Fibroblast of skin of left biceps (primary cell): ENCODE data around the gene MST1.
"Not testable (repeated sequence)": the region's sequence is repeated elsewhere in the genome, so short reads cannot be mapped to it uniquely, and the experiment has no call there.

Source experiments
- DNase-seq, 2 experiments: peaks; one replicate each; pipeline ENCODE4 v3.0.0-alpha.2; 2013; ENCODE audit warnings: low read depth in 2 of 2

Gene MST1

GRCh38 chr3:49700453-49701128 lies 11.3 kb upstream of the MST1 start:
- no peak for DNase-seq

DNA sequence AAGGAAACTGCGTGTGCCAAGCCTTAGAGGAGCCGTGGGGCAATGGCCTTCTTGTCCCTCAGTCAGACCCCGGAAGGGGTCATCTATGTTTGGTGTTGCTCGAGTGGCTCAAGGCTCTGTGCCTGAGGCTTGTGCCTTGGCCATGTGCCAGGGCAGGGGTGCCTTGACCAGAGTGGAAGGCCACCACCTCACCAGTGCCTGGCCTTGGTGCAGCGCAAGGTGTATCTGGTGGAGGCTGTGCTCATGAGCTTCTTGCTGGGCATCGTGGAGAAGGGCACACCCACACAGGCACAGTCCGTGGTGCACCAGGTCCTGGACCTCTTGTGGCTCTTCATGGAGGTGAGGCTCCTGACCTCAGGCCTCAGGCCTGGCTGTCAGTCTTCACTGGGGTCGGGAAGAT lies 10.7 kb upstream of the MST1 start:
- no peak for DNase-seq

- DNase-seq, result no peak
Observed at GRCh38 chr3:49699281-49699979, 10.2 kb upstream of the MST1 start.

DNA sequence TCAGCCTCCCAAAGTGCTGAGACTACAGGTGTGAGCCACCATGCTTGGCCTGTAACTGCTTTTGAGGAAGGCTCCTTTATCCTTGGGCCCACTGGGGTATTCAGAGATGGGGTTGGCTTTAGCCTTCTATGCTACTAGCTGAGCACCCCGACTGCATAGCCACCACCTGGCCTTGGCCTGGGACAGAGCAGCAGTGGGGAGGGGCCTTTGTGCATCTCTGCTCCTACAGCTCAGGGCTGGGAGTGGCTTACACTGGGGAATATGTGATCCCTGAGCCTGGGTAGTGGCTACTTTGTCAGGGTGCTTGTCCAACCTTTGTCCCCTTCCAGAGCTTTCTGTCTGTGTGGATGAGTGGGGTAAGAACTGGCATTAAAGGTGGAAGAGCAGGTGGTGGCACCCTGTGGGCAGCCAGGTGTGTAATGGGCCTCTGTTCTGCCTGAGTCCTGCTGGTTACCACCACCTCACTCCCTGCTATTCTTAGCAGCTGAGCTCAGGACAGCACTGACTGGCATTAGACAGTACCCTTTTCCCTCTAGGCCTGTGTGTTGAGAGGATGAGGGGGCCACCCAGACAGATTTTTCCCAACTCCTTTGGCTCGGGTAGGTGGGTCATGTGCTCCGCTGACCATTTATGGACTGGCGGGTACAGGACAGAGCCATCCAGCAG lies 6.2 kb upstream of the MST1 start:
- DNase-seq, result not testable (repeated sequence)

DNA sequence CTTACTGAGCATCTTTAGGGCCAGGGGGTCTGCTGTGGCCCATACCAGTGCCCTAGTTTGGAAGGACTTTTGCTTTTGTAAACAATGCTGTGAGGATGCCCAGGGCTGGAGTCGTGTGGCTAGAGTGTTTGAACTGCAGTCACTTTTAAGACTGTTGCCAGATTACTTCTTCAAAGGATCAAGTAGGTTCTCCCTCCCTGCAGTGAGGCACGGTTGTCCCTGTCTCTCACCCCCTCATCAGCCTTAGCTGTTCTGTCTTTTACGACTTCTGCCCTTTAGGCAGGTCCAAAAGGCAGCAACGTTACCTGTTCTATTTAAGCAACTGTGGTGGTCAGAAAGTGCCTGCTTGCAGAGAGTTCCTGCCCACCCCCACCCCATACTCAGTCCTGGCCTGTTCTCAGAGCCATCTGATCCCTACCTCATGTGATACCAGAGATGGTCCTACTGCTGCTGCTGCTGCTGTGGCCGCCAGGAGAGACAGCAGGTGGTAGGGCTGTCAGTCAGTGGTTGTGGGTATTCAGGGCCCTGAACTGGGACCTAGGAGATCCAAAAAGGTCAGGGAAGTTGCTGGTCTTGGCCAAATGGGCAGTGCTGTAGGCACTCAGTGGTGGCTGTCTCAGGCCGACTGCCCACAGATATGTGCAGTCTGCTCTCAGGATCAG lies 5.3 kb upstream of the MST1 start:
- not testable (repeated sequence) for DNase-seq

DNA sequence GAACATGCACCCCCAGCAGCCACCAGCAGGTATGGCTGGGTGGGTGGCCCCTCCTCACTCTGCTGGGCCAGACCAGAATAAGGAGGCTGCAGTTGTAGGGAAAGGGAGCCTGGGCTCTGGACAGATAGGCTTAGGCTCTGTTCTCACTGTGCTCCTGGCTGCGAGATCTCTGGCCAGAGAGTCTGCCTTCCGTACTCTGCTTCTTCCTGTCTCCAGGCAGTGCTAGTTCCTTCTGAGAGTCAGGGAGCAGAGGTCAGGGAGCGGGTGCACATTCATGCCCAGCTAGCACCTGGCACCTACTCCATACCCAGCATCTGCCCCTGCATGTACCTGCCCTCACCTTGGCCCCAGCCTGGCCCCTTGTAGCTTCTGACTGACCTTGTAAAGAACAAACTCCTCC lies 2.2 kb upstream of the MST1 start:
- DNase-seq, result not testable (repeated sequence)

DNA sequence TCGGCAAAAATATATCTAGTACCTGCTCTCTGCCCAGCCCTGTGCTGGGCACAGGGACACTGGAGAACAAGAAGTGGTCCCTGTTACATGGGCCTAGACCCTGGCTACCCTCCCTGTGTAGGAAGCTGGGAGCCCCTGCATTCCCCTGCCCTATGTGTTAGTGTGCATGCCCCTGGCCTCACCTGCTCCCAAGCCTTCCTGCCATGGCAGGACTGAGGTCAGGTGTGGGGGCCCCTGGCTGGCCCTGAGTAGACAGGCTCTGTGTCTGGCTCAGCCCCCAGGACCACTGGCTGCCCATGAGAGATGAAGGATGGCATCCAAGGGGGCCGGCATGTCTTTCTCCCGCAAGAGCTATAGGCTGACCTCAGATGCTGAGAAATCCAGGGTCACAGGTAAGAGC lies 1.6 kb upstream of the MST1 start:
- not testable (repeated sequence) for DNase-seq

GRCh38 chr3:49689908-49690624 lies 792 bp upstream of the MST1 start:
- DNase-seq, result not testable (repeated sequence)

- DNase-seq, result not testable (repeated sequence)
Observed at GRCh38 chr3:49688338-49689045, 782 bp downstream of the MST1 start.

GRCh38 chr3:49687424-49687795 lies 1.9 kb downstream of the MST1 start:
- not testable (repeated sequence) for DNase-seq

DNA sequence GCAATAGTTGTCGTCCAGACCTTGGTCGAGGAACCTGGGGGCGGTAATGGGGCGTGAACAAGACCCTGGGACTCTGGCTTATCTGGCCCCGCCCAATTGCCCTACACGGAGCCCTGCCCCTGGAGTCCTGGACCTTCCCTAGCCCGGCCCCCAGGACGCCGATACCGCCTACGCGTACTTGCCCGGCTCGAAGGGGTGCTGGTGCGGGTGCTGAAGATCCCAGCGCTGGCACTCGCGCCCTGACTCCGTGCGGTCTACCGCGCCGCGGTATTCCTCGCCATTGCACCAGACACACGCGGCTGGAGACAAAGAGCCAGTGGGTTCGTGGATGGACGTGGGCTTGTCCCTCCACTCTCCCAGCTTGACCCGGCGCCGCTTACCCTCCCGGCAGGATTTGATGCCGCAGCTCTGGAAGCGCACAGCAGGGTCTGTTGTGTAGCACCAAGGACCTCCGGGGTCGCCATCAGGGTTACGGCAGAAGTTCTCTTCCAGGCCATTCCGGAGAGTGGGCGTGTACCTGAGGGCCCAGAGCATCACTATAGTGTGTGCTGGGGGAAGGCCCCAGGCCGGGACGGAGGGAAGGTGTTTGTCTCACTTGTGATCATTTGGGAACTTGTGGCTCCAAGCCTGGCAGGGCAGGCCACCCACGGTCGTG lies 2.4 kb downstream of the MST1 start:
- DNase-seq, result not testable (repeated sequence)

DNA sequence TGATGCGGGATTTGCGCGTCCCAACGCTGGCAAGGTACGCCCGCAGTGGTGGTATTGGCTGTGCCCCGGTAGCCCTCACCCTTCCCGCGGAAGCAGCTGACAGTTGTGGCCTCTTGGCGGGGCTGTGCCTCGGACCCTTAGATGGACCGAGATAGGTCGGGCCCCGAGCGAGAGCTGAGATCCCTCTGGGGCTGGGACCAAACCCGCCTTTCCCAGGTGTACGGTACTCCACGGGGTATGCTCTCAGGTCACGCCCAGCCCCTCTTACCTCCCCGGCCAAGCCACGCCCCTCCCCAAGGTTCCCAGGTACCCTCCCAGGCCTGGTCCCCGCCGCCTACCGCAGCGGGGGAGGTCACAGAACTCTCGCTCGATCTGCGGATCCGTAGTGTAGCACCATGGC lies 2.9 kb downstream of the MST1 start:
- DNase-seq, result not testable (repeated sequence)

GRCh38 chr3:49685846-49686245 lies 3.4 kb downstream of the MST1 start:
- not testable (repeated sequence) for DNase-seq

- not testable (repeated sequence) for DNase-seq
Observed at GRCh38 chr3:49685103-49685502, 4.2 kb downstream of the MST1 start.

DNA sequence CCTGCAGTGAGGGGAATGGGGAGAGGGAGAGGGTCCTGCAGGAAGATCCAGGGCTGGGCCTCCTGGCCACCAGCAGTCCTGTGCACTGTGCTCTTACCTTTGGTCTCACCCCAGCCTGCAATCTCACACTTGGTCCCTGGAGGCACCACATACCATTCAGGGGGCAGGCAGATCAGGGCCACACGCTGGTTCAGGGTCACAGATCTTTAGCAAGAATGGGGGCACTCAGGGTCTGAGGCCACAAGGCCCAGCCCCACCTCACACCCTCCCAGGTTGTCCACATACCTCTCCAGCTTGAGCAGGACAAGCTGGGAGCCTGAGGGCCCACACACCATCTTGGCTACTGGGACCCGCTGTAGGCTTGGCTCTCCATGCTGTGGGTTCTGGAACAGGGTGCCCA lies 4.8 kb downstream of the MST1 start:
- DNase-seq, result not testable (repeated sequence)

DNA sequence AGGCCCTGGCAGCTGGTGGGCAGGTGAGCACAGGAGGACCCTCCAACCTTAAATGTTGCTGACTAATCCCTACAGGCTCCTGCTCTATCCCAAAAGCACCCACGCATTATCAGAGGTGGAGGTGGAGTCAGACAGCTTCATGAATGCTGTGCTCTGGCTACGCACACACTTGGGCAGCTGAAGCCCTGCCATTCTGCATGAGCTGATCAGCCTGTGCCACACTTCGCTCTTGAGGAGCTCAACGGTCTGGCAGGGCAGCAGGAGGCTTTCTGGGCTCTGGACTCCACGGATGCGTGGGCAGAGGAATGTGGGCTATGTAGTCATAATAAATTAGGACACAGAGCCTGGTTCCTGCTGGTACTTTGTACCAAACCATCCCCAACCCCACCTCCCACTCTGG lies 6.1 kb downstream of the MST1 start:
- DNase-seq, result no peak

GRCh38 chr3:49681543-49681942 lies 7.7 kb downstream of the MST1 start:
- no peak for DNase-seq

- no peak for DNase-seq
Observed at GRCh38 chr3:49681232-49681522, 8.1 kb downstream of the MST1 start.

DNA sequence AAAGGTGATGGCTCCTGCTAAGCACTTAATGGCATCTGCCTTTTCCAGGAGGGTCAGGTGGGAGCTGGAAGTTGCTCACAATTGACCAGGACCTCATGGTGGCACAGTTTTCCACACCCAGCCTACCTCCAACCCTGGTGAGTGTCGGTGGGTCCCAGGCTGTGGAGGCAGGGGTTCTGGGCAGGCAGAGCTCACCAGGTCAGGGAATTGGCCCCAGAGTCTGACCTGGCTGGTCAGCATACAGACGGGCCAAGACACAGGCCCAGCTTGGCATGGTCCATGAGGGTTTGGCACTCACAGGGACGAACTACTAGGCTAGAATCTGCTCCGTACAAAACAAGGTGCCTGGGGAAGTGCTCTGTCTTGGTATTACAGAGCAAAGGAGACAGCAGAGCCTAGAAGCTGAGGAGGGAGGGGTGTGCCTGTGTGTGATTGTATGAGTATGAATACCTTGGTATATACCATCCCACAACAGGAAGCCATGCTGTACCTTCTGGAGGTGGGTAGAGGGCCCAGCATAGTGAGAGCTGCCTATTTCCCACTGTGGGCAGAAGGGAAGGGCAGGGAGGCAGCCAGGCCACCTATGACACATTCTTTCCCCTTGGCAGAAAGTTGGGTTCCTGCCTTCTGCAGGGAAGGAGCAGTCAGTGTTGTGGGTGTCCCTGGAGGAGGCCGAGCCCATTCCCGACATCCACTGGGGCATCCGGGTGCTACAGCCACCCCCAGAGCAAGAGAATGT lies 8.6 kb downstream of the MST1 start:
- no peak for DNase-seq

GRCh38 chr3:49675912-49676311 lies 13.4 kb downstream of the MST1 start:
- DNase-seq, result no peak
